Sciatic nerve (tissue), 2 donors: ENCODE data around the gene EIF3F. TPM values are rescaled to one million over a fixed set of nuclear protein-coding genes. Genes with fewer than 3 reads are reported as not detected.

Experiments used
- ATAC-seq: fragments of 200-7000 bp; cut with Tn5 transposase; one replicate; pipeline ENCODE4 v1.9.1; 2020; ENCODE audit warnings: mild to moderate bottlenecking, moderate library complexity
- DNase-seq: peaks from one replicate; pipeline ENCODE4 v3.0.0-alpha.2; 2020; ENCODE audit warnings: low spot score
- intact Hi-C: fragments of 100-400 bp; cut with DNase I; formaldehyde crosslinking; loops from one replicate; pipeline ENCODE4 v1.14.2; 2022
- total RNA-seq: library from RNA; stranded (reverse); fragmentation: NEBNext Ultra II Directional; extraction: Animal tissue kit (Norgen Biotek cat#: 25700); gene quantifications from one replicate; pipeline ENCODE4 v1.2.1, GENCODE V29; 2021
- donor health status: DM: no; HTN: no; CAD: no.
- donor health status: DM: no; HTN: no; CAD: no.

Gene EIF3F
- total RNA-seq, 1 donor from 2014 or later, result 164 TPM

- ATAC-seq (peak; percentile 76), DNase-seq (peak; percentile 90)
- intact Hi-C loops, result loop anchor here (5.0 kb wide), 1 partner anchor 59 kb away; no protein-coding TSS in a partner anchor
Measured at GRCh38 chr11:8033305-8034105, 46.4 kb downstream of the EIF3F start.

DNA sequence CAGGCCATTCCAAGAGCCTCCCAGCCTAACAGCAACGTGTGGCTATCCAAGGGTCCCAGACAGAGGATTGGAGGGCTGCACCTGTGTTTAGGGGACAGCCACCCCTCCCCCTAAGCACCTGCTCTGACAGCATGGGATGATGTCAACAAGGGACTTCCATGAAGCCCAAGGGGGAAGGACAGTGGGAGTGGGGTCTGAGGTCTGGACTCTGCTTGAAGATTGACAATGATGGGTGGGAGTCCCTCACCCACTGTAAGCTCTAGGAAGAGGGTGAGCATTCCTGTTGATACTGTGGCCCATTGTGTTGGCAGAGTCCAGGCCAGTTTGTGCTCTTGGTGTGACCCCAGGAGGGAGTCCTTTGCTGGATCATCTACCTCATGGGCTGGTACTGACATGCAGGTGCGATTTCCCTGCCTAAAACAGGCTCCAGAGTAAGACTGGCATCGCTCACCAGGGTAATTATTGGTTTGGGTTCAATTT is 47.0 kb downstream of the EIF3F start:
- DNase-seq (no peak), ATAC-seq (no peak)
- intact Hi-C loops, result loop anchor here (5.0 kb wide), 1 partner anchor 58 kb away; no protein-coding TSS in a partner anchor

- ATAC-seq (no peak), DNase-seq (no peak)
Measured at GRCh38 chr11:8034604-8035190, 47.6 kb downstream of the EIF3F start.

DNA sequence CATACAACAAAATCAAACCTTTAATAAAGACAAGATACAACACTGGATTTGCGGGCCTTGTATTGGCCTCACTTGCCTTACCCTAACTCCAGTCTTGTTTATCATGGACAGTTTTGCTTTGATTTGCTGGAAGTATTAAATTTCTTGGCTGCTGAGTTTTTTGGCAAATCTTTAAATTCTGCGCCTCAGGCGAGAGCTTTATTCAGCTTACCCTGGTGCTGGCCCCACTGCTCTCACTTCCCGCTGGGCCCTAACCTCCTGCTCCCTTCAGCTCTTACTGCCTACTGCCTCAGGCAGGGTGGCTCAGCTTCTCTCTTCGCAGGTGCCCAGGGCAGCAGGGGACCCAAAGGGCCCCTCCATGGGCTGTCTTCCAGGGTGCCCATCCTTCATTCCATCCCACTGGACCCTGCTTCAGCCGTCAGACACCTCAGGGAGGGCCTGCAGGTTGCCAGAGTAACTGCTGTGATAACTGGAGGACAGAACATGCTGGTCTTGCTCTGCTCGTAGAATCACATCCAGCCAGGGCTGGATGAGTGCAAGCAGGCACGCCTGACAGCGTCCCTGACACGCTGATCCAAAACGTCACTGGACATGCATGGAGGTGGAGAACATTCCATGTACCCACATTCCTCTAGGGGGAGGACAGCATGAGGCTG is 48.2 kb downstream of the EIF3F start:
- intact Hi-C loops, result no loop called here
- peak; percentile 83 for ATAC-seq
- DNase-seq, result no peak

More at GRCh38 chr11:8034604-8035190, 47.6 kb downstream of the EIF3F start:
- intact Hi-C loops, result loop anchor here (5.0 kb wide), 1 partner anchor 58 kb away; no protein-coding TSS in a partner anchor

DNA sequence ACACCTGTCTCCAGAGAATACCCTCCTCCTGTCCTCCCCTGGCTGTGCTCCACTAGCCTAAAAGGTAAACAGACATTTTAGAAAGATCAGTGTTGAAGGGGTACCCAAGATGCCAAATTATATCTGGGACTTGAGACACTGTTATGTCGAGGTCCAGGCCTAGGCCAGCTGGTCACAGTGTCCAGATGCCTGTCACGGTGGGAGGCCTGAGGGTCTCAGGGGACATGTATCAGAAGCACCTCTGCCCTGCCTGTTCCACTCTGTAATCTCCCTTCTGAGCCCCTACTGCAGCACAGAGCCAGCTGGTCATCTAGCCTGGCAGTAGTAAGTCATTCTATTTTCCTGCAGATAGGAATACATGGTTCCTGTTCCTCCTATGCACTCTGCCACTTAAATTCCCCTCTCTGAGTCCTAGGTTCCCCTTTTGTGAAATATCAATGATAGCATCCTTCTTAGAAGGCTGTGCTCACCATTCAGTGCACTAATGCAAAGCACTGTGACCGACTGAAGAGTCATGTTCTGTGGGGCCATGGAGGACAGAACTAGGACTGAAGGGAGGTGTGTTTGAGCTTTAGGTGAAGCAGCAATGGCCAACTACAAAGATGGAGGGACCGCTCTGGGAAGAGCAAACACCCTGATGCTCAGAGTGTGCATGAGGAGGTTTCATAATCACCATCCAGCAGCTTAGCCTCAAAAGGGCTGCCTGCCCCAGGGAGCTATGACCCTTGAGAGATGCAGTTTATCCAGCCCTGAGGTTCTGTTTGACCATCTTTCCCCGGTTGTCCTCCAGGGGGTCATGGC is 49.1 kb downstream of the EIF3F start:
- no peak for DNase-seq
- no peak for ATAC-seq

GRCh38 chr11:8036986-8037385 is 49.8 kb downstream of the EIF3F start:
- intact Hi-C loops, result no loop called here
- DNase-seq (no peak), ATAC-seq (no peak)

More for the DNA sequence above, 49.1 kb downstream of the EIF3F start:
- intact Hi-C loops, result no loop called here

DNA sequence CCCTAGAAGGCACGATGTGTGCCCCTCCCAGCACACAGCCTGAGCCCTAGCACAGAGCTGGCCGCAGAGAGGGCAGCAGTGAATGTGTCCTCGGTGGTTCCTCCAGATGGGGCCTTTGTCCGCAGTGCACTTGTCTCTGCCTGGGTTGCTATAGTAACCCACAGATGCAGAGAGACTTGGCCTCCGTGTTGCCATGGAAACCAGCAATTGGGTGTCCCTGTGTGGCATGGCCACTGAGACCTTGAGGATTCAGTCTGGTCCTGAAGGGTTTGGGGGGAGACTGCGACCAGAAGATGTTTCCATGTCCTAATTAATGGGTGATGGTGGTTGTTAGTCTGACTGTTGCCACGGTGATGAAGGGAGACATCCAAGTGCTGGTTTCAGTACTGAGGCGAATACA is 51.3 kb downstream of the EIF3F start:
- no peak for DNase-seq
- intact Hi-C loops, result no loop called here

GRCh38 chr11:8038811-8039529 is 51.8 kb downstream of the EIF3F start:
- DNase-seq (no peak), ATAC-seq (no peak)
- intact Hi-C loops, result no loop called here

More for the DNA sequence above, 51.3 kb downstream of the EIF3F start:
- no peak for ATAC-seq

DNA sequence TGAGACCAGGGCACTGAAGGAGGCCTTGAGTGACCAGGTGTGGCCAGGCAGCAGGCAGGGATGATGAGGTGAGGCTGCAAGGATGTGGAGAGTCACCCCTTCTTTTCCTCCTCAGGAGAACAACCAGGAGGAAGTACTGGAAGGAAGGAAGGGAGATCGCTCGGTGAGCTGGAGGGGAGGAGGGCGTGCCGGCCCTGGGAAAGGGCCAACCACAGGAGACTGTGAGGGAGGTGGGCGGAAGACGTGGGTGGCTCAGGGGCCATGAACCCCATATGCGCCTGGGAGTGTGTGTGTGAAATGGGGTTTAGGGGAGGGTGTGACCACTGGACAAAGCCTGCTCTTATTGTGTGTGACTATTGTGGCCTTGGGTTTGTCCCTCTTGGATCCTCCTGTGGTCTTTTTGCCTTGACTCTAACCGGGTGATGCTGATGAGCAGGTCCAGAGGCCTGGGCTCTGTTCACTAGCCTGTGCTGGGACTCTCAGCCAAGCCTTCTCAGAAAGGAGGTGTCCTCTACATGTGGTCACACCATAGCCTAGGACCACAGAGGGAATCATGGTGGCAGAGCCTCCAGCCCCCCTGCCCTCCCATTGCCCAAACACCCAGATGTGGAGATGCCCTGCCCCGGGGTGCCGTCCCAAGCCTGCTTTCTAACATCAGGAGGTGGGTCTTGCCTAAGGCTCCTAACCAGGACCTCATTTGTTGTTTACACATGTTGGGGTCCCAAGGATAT is 52.6 kb downstream of the EIF3F start:
- intact Hi-C loops, result no loop called here
- ATAC-seq (no peak), DNase-seq (no peak)

- DNase-seq (no peak), ATAC-seq (no peak)
Measured at GRCh38 chr11:8040261-8040920, 53.3 kb downstream of the EIF3F start.

DNA sequence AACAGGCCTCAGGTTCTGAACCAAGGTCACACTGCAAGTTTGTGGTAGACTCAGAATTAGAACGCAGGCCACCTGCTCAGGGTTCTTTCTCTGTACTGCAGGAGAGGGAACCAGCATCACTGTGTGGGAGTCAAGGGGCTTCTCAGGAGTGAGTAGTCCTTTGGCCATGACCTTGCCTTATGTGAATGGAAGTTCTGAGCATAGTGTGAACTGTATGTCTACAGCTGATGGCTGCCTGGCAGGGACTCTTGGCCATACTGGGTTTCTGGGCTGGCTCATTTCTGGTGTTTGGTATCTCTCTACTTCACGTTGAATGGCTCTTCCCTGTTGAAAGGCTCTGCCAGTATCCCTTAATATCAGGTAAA is 53.8 kb downstream of the EIF3F start:
- DNase-seq (no peak), ATAC-seq (no peak)
- intact Hi-C loops, result no loop called here

More at GRCh38 chr11:8040261-8040920, 53.3 kb downstream of the EIF3F start:
- intact Hi-C loops, result no loop called here

DNA sequence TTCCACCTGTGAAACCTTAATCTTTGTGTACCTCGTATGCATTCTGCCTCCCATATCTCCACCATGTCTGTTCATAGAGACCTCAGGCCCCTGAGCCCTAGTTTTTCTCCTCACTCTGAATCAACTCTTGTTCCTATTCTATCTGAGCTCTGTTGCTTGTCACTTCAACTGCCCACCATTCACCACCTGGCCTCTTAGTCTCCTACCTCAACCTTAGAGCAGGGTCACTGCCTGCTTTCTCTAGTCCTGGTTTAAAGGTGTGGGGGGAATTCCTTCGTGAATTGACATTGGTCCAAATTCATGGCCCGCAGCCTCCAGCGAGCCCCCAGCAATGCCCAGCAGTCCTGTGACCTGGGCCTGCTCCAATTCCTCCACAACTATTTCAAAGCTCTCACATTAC is 54.4 kb downstream of the EIF3F start:
- DNase-seq, result no peak
- ATAC-seq, result no peak
- intact Hi-C loops, result no loop called here

- intact Hi-C loops, result no loop called here
- no peak for DNase-seq
- ATAC-seq, result no peak
Measured at GRCh38 chr11:8043756-8044155, 56.6 kb downstream of the EIF3F start.

DNA sequence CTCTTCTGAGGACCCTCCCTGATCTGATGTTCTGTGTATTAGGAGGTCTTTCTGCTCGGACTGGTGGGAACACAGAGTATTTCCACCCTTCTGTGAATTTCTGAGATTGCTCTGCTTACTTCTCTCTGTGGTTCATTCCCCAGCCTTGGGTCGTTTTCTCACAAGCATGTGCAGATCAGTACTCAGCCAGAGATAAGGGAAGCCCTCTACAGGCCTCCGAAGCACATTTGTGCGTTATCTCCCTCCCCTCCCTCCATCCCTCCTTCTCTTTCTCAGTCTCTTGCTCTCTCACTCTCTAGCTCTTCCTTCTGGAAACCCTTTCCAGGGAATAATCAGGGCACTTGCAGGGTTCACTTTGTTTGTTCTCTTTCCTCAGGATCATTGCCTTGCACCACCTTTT is 58.7 kb downstream of the EIF3F start:
- ATAC-seq (no peak), DNase-seq (no peak)
- intact Hi-C loops, result no loop called here

GRCh38 chr11:8047382-8047781 is 60.2 kb downstream of the EIF3F start:
- ATAC-seq (no peak), DNase-seq (no peak)
- intact Hi-C loops, result no loop called here

- intact Hi-C loops, result no loop called here
- ATAC-seq (no peak), DNase-seq (no peak)
Measured at GRCh38 chr11:8049084-8049483, 61.9 kb downstream of the EIF3F start.
